HG03097 (cell line): ENCODE measurements around the gene SASH1.

Experiments
- ATAC-seq: cut with Tn5 transposase; IDR thresholded peaks from one replicate; pipeline ENCODE4 v1.9.1; 2021; ENCODE audit not compliant: unreplicated experiment, low FRiP score

The SASH1 gene

GRCh38 chr6:148427333-148427732, 84.7 kb downstream of the SASH1 start:
- no peak for ATAC-seq

- no peak for ATAC-seq
These were observed 86.8 kb downstream of the SASH1 start for GRCh38 chr6:148429423-148429822.

- ATAC-seq = no peak
These were observed 88.3 kb downstream of the SASH1 start for GRCh38 chr6:148430897-148431296.

- no peak for ATAC-seq
These were observed 88.8 kb downstream of the SASH1 start for GRCh38 chr6:148431413-148431812.

GRCh38 chr6:148431840-148432239, 89.2 kb downstream of the SASH1 start:
- no peak for ATAC-seq

- no peak for ATAC-seq
These were observed 90.0 kb downstream of the SASH1 start for GRCh38 chr6:148432462-148433195.

- no peak for ATAC-seq
These were observed 92.7 kb downstream of the SASH1 start for GRCh38 chr6:148435386-148435785.

- ATAC-seq = no peak
These were observed 93.8 kb downstream of the SASH1 start for GRCh38 chr6:148436466-148436865.

GRCh38 chr6:148438632-148439031, 96.0 kb downstream of the SASH1 start:
- no peak for ATAC-seq

- no peak for ATAC-seq
These were observed 97.4 kb downstream of the SASH1 start for GRCh38 chr6:148440016-148440415.

GRCh38 chr6:148440877-148441453, 98.3 kb downstream of the SASH1 start:
- no peak for ATAC-seq

- ATAC-seq = no peak
These were observed 98.8 kb downstream of the SASH1 start for GRCh38 chr6:148441454-148441911.

GRCh38 chr6:148443798-148444560, 101.3 kb downstream of the SASH1 start:
- ATAC-seq = no peak

GRCh38 chr6:148445116-148445515, 102.5 kb downstream of the SASH1 start:
- ATAC-seq = no peak

GRCh38 chr6:148445620-148446019, 103.0 kb downstream of the SASH1 start:
- no peak for ATAC-seq

- no peak for ATAC-seq
These were observed 104.0 kb downstream of the SASH1 start for GRCh38 chr6:148446681-148447080.

- no peak for ATAC-seq
These were observed 105.0 kb downstream of the SASH1 start for GRCh38 chr6:148447521-148448230.

GRCh38 chr6:148448369-148449012, 105.9 kb downstream of the SASH1 start:
- no peak for ATAC-seq

GRCh38 chr6:148450866-148451265, 108.2 kb downstream of the SASH1 start:
- no peak for ATAC-seq

- peak; percentile 90 for ATAC-seq
These were observed 109.1 kb downstream of the SASH1 start for GRCh38 chr6:148451690-148452089.
